ENCODE results near the gene TMEM52. TPM values are rescaled to one million over a fixed set of nuclear protein-coding genes. Genes with fewer than 3 reads are reported as not detected.
A peak's percentile ranks its signal among the peaks of the same experiment; 100 is the strongest.

TMEM52 gene
- polyA plus RNA-seq, 2 of the 4 experiments (the other 2 are of a cell fraction) = 0.36 to 0.41 TPM

DNA sequence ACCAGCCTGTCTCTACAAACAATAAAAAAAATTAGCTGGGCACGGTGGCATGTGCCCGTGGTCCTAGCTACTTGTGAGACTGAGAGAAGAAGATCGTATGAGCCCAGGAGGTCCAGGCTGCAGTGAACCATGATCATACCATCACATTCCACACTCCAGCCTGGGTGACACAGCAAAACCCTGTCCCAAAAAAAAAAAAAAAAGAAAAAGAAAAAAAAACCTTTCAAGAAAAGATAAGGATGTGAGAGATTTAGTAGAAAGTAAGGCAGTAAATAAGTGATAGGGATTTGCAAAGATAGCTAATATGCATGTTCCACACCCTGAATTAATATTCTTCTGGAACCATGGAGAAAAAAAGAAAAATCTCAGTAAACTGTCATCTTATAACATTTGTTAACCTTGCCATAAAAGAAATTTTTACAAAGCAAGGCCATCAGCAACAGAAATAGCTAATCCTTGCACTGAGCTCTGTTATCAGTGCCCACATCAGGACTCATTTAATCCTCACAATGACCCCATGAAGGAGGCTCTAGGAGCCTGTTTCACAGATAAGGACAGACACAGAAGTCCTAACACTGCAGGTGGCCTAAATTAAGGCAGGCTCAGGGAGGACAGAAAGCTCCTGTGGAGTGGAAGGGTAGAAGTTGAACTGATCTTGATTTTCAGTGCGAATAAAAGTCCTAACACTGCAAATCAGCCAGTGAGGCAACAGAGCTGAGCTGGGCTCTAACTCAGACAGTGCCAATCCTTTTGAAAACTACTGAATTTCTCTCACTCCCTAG, 35.8 kb downstream of the TMEM52 start (continued):
- TF ChIP-seq RCOR1 (IDR thresholded peaks at IDR 0.05; ENCODE audit: low read depth, low read length) = no peak
- no peak for TF ChIP-seq NPAS2 (CRISPR knock-in tag; IDR thresholded peaks at IDR 0.05; ENCODE audit: borderline replicate concordance)
- TF ChIP-seq ESRRA (IDR thresholded peaks at IDR 0.05; ENCODE audit: borderline replicate concordance, low read length) = no peak

DNA sequence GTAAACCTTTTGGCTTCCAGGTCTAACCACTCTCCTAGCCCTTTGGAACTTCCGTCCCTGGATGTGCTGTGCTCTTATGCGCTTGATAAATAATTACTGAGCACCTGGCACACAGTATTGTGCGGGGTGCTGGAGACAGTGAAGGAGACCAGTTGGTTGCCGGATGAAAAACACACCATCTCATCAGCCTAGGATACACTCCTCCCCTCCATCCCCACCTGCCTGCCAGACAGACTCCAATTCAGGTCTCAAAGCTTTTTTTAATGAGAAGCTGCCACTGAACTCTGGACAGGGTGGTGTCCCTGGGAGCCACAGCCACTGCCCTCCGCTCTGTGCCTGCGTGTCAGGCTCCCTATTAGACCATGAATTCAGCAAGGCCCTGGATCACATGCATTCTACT, 37.4 kb downstream of the TMEM52 start:
- ChIA-PET POLR2A (interaction anchor here (0.7 kb wide), 1 partner anchor 104 kb away, joined by 5 read pairs; no protein-coding TSS in a partner anchor), CTCF (interaction anchor here (0.6 to 1.0 kb wide), 2 partner anchors 27 to 30 kb away, joined by 3 read pairs; no protein-coding TSS in a partner anchor)
- ATAC-seq (peak in 1 of 2 experiments; percentile 8; a peak in 1 of 6 replicates), DNase-seq (ENCODE audit: low read depth in 1 of 2, low spot score in 1 of 2) (no peak), FAIRE-seq (no peak)
- Histone ChIP-seq H3K27ac (no peak overlapping the region), H3K4me2 (no peak overlapping the region), H3K4me3 (no peak overlapping the region), H3K9me3 (no peaks in the 10 kb centered on the region), H3K4me1 (peaks cover 23% of the 10 kb centered on the region; the same call in 2 of the 3 replicates)
- WGBS (ENCODE audit: missing lambda C conversion rate) = 91% methylated on average over 6 of the region's 6 CpGs
- TF ChIP-seq MAZ (IDR thresholded peaks at IDR 0.05; ENCODE audit: borderline replicate concordance, low read depth, low read length) (no peak), GATA3 (IDR thresholded peaks at IDR 0.05; ENCODE audit: borderline replicate concordance) (no peak), NFE2L2 (conservative IDR thresholded peaks at IDR 0.05; ENCODE audit: low read length) (no peak), HOXA7 (CRISPR knock-in tag; IDR thresholded peaks at IDR 0.05) (no peak), TP53 (CRISPR knock-in tag; IDR thresholded peaks at IDR 0.05) (no peak)
- TF ChIP-seq, protein P1, sequence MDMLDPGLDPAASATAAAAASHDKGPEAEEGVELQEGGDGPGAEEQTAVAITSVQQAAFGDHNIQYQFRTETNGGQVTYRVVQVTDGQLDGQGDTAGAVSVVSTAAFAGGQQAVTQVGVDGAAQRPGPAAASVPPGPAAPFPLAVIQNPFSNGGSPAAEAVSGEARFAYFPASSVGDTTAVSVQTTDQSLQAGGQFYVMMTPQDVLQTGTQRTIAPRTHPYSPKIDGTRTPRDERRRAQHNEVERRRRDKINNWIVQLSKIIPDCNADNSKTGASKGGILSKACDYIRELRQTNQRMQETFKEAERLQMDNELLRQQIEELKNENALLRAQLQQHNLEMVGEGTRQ (IDR thresholded peaks at IDR 0.05) = no peak

DNA sequence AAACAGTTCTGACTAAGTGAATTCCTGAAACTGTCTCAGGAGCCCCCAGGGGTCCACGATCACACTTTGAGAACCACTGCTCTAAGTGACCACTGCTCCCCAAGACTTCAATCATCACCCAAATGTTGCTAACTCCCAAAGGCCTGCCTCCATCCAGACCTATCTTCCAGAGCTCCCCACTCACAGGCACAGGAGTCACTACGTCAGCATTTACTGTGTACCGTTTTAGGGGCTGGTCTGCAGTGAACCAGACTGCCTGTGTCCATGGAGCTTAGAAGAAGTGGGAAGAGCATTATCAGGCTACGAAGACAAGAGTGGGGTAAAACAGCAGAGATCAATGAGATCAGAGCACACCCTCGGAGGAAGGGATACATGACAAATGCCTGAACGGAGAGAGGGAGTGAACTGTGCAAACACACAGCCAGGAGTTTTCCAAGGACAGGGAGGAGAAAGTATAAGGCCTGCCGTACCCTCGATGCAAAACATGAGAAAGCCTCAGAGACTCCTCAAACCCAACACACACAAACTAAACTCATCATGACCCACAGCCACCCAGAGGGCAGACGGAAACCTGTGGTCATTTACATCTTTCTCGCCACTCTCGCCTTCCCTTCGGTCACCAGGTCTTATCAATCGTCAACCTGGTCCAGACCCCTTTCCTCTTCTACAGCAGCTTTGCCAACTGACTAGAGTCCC, 38.3 kb downstream of the TMEM52 start:
- DNase-seq (ENCODE audit: low read depth in 1 of 2, low spot score in 1 of 2) (no peak), FAIRE-seq (no peak), ATAC-seq (no peak)
- H3K9me3 ChIP-seq = no peaks in the 10 kb centered on the region
- H3K4me3 ChIP-seq = no peak overlapping the region
- POLR2A ChIA-PET = no interaction called here
- no peak overlapping the region for H3K27ac ChIP-seq
- no peak overlapping the region for H3K4me2 ChIP-seq
- H3K4me1 ChIP-seq = peaks cover 23% of the 10 kb centered on the region; the same call in 2 of the 3 replicates
- CTCF ChIA-PET = interaction anchor here (0.6 to 1.6 kb wide), 3 partner anchors 26 to 29 kb away, joined by 3 to 5 read pairs (median 3); no protein-coding TSS in a partner anchor
- TF ChIP-seq GATA3 (IDR thresholded peaks at IDR 0.05; ENCODE audit: borderline replicate concordance) = no peak
- TF ChIP-seq HOXB5 (CRISPR knock-in tag; IDR thresholded peaks at IDR 0.05) = no peak
- no peak for TF ChIP-seq JUNB (IDR thresholded peaks at IDR 0.05)
- WGBS (ENCODE audit: missing lambda C conversion rate) = 78% methylated on average over 13 of the region's 13 CpGs

DNA sequence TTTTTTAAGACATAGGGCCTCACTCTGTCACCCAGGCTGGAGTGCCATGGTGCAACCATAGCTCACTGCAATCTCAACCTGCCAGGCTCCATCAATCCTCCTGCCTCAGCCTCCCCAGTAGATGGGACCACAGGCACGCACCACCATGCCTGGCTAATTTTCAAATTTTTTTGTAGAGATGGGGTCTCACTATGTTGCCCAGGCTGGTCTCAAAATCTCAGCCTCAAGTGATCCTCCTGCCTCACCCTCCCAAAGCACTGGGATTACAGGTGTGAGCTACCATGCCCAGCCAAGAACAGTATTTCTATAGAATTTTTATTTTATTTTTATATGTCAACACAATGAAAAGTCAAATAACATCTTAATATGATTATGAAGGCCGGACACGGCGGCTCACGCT, 39.1 kb downstream of the TMEM52 start:
- Histone ChIP-seq H3K9me3 (no peaks in the 10 kb centered on the region), H3K4me3 (no peak overlapping the region), H3K4me1 (peaks cover 23% of the 10 kb centered on the region; the same call in 2 of the 3 replicates), H3K27ac (no peak overlapping the region), H3K4me2 (no peak overlapping the region)
- ChIA-PET POLR2A (no interaction called here), CTCF (interaction anchor here (1.6 kb wide), 1 partner anchor 26 kb away, joined by 5 read pairs; no protein-coding TSS in a partner anchor)
- WGBS (ENCODE audit: missing lambda C conversion rate) = 96% methylated on average over 5 of the region's 5 CpGs
- FAIRE-seq = no peak
- TF ChIP-seq KDM5A (IDR thresholded peaks at IDR 0.05) = no peak
- no peak for TF ChIP-seq POLR2A (IDR thresholded peaks at IDR 0.05; ENCODE audit: low read length)
- TF ChIP-seq NPAS2 (CRISPR knock-in tag; IDR thresholded peaks at IDR 0.05; ENCODE audit: borderline replicate concordance) = no peak
- no peak for TF ChIP-seq FOSL2 (IDR thresholded peaks at IDR 0.05)
- TF ChIP-seq FOSL2 (CRISPR knock-in tag; IDR thresholded peaks at IDR 0.05) = no peak
- no peak for TF ChIP-seq FOXS1 (CRISPR knock-in tag; IDR thresholded peaks at IDR 0.05)
- TF ChIP-seq, protein P2, sequence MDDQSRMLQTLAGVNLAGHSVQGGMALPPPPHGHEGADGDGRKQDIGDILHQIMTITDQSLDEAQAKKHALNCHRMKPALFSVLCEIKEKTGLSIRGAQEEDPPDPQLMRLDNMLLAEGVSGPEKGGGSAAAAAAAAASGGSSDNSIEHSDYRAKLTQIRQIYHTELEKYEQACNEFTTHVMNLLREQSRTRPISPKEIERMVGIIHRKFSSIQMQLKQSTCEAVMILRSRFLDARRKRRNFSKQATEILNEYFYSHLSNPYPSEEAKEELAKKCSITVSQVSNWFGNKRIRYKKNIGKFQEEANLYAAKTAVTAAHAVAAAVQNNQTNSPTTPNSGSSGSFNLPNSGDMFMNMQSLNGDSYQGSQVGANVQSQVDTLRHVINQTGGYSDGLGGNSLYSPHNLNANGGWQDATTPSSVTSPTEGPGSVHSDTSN (IDR thresholded peaks at IDR 0.05) = no peak
- no peak for TF ChIP-seq RARB (CRISPR knock-in tag; IDR thresholded peaks at IDR 0.05)
- TF ChIP-seq EHMT2 (IDR thresholded peaks at IDR 0.05; ENCODE audit: low read depth) = no peak
- TF ChIP-seq NFE2L2 (conservative IDR thresholded peaks at IDR 0.05; ENCODE audit: low read length) = no peak
- no peak for TF ChIP-seq CHD4 (IDR thresholded peaks at IDR 0.05; ENCODE audit: borderline replicate concordance)
- TF ChIP-seq, protein P1 (IDR thresholded peaks at IDR 0.05) = no peak
- no peak for TF ChIP-seq RNF2 (IDR thresholded peaks at IDR 0.05; ENCODE audit: borderline replicate concordance, low read depth)
- TF ChIP-seq JUN (IDR thresholded peaks at IDR 0.05) = no peak
- no peak for TF ChIP-seq EP300 (IDR thresholded peaks at IDR 0.05)
- no peak for DNase-seq (ENCODE audit: low read depth in 1 of 2, low spot score in 1 of 2)
- no peak for ATAC-seq
